Hematopoietic multipotent progenitor cell treated with erythropoietin and hydrocortisone succinate and interleukin-3 and kit ligand, for 17 days (in vitro differentiated cells): ENCODE data around the gene SLCO2A1.

Experiments
- DNase-seq: peaks from one replicate; pipeline ENCODE4 v3.0.0-alpha.2; 2015; ENCODE audit warnings: low spot score

The SLCO2A1 gene

GRCh38 chr3:133948996-133949395 is 80.7 kb downstream of the SLCO2A1 start:
- DNase-seq: no peak

DNA sequence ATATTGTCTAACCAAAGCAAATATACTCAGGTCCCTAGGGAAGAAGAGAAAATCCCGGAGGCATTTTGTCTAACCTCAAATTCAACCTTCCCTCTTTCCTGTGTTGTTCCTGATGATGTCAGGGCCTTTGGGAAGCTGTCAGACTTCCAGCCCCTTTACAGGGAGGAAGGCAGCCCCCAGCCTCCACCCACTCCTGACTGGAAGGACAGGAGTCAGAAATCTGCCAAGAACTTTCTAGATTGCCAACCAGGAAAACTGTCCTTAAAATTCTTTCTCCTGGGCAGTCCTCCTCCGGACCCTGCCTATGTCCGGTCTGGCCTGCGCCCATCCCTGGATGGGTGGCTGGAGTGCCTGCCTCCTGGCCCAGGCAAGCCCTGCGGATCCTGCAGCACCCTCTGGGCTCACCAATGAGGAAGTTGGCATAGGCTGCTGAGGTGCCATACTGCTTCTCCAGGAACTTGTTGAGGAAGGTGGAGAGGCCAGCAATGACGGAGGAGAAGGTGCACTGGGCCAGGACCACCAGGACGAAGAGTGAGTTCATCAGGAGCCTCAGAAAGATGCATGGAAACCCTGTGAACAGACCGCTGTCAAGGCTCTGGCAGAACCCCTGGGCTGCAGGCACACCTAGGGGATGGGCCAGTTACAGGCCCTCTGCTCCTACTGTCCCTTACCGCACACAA is 81.5 kb downstream of the SLCO2A1 start:
- DNase-seq: no peak

DNA sequence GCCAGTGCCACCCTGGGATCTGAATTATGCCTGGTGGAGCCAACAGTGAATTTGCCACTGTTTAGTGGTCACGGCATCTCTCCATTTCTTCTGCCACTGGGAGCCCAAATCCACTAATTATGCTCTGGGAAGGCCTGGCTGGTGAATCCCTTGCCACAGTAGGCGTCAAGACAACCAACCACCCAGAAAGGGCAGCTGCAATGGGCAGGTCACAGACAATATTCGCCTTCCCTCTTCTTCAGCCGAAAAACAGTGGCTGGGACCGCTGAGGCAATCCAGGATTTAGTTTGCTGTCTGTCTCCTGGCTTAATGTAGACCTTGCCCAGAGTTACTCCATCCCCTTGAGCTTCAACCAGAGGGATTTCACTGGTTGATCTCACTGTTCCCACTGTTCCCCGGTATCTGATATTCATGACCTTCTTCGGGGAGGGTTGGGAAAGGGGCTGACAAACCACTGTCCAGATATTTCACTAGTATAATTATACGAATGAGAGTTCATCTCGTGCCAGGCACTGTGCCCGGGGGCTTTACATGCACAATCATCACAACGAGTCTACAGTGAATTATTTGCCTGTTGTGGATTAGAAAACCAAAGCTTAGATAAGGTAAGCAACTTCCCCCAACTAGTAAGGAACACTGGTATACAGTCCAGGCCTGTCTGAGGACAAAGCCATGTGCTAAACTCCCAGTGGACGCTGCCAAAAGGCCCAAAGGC is 84.2 kb downstream of the SLCO2A1 start:
- DNase-seq: no peak

- DNase-seq: no peak
These were observed 84.9 kb downstream of the SLCO2A1 start for GRCh38 chr3:133944641-133945380.

DNA sequence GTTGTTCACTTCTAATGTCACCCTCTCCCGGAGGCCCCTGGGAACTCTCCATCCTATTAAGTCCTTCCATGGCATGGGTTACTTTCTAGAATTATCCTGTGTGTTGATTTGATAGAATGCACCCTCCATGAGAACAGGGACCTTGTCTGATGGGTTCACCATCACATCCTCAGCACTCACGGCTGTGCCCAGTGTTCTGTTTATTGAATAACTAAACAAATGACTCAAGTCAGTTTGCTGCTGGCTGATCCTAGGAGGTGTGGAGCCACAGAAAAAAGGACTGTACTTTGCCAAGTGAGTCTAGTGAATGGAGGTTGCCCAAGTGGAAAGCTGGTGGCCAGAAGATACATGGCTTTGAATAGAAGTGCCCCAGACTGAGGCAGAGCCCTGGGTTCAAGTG is 85.5 kb downstream of the SLCO2A1 start:
- DNase-seq: no peak

GRCh38 chr3:133943639-133944141 is 86.0 kb downstream of the SLCO2A1 start:
- DNase-seq: no peak

- no peak for DNase-seq
These were observed 86.6 kb downstream of the SLCO2A1 start for GRCh38 chr3:133943031-133943535.

DNA sequence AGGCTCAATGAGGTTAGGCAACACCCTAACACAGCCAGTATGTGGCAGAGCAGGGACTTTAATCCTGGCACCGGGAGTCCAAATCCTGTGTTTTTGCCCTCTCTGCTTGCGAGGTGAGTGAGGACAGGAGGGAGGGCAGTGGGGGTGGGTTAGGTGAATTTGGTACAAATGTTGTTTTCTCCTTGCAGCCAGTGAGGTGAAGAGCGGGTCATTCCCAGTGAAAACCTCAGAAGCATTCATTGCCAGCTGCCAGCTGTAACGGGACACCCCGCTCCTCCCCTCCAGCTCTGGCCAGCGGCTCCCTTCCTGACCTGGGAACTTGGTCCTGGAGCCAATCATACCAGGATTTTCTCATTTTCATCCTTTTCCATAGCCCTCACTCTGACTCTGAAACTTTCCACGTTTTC is 88.3 kb downstream of the SLCO2A1 start:
- DNase-seq: no peak

GRCh38 chr3:133940536-133940935 is 89.2 kb downstream of the SLCO2A1 start:
- DNase-seq: no peak

DNA sequence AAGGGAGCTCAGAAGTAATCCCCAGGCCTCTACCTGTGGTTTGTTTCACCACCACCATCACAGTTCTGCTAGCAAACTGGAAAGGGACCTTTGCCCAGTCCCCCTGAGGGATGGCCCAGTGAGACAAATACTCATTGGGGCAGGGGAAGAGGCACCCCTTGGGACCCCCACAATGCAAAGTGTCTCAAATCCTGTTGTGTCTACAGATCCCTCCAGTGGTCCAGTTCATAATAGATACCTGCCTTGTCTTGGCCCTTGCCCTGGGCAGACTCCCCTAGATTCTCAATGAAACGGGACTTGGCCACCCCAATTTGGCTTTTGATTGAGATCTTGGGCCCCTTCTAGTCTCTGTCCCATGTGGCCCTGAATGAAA is 90.3 kb downstream of the SLCO2A1 start:
- DNase-seq: no peak

DNA sequence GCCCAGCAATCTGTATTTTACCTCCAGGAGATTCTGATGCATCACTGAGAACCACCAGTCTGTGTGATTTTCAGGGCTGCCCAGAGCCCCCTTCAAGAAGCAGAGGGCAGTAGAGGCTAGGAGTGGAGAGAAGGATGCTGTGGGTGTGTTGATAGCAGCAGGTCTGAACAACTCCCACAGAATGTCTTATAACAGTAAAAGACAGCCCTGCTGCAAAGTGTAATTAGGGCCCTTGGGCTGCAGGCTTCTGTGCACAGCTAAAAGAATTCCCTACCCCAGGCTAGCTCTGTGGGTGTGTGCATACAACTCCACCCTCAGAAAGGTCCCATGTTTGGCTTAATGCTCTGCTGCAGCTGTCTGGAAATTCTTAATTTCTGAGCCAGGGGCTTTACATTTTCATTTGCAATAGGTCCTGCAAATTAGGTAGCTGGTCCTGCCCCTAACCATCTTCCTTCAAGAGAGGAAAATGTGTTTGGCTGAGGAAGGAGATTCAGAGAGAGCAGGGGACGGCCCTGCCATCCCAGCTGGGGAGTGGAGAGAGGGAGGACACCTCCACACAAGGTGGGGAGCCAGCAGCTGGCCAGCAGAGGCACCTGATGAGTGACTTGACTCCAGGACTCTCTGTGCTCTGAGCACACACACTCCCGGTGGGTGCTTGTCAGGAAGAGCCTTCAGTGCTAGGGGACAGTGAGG is 90.8 kb downstream of the SLCO2A1 start:
- DNase-seq: no peak

DNA sequence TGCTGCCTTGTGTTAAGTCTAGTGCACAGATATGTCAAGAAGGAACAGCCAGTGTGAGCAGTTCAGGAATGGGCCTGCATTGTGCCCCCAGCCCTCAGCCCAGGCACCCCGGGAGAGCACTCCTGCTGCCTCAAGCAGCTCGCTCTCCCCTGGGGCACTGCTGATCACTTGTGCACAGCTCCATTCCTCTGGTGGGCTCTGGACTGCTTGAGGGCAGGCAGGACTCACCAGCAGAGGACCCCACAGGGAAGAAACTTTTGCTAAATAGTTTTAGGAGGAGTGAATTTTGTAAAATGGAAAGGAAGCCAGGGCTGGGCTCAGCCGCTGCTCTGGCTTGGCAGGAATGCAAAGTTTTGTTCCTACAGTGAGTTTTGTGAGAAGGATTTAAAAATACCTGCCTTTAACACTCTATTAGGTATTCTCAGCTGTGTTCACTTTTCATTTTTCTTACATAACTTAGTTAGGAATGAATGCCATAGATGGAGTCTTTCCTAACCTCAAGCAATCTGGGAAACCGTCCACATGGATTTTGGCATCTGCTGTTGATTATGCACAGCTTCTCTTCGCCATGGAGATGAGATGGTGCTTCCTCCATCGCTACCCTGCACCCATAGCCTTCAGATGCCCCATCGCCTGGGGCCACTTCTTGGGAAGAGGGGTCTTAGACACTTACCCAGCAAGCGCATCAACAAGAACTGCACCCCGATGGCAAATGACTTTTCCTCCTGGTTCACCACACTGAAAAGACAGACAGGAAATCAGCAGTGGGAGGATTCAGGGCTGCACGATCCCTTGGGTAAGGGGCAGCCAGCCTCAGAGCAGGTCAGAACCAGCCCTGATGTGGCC is 91.7 kb downstream of the SLCO2A1 start:
- no peak for DNase-seq

DNA sequence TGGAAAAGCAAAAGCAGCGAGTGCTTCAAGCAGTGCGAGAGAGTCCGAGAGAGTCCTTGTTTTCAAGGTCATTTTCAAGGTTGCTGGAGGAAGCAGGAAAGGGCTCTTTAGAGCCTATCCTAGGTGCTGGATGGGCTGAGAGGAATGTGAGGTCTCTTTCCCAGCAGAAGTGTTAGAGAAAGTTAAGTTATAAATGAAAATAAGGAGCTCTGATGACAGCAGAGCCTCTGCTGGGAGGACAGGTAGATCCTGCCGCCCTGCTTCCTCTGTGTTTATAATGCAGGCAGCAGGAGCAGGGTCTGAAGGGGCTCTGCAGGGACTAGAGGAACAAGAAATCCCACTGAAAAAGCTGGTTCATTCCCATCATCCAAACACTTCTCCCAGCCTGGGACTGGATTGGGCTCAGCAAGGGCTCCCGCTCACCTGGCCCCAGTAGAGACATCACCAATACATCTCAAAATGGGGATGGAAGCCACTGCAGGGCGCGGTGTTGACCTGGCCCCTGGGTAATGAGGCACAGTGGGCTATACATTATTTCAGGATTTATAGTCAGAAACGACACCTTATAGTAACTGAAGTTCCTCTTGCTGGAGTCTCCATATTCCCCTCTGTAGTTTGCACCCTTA is 92.6 kb downstream of the SLCO2A1 start:
- no peak for DNase-seq

DNA sequence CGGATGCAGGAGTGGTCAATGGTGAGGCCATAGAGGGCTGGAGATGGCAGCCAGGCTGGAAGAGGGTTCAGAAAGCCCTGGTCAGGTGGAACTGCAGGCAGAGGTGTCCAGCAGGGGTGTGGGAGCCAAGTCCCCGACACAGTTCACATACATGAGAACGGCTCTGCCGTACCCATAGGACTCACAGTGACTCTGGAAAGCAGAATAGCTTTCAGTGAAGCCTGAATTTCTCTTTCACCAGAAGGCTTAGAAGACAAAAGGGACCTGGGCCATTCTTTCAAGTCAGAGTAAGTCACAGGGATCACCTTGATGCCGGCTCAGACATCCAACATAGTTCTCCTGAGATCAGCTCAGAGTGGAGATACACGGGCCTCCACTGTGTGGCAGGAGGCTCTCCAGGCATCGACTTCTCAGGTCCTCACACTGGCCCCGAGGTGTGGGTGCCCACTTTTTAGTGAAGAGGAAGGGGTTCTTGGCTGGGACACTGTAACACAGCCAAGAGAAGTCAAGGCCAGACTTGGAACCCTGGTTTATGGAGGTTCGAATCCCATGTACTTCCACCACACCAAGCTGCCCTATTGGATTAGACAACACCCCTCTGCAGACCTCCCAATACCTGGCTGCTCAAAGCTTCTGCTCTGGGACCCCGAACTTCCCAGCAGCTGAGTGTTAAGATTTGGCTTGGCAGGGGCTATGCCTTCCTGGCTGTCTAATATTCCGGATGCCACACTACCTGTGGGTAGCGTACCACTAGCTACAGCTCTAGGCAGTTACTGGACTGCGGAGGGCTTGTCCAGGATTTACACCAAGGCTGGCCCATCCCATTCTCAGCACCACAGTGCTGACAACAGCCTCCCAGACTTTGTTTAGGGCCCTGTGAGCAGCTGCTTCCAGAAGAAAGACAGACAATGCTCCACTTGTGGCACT is 93.6 kb downstream of the SLCO2A1 start:
- no peak for DNase-seq

- no peak for DNase-seq
These were observed 94.5 kb downstream of the SLCO2A1 start for GRCh38 chr3:133934996-133935842.

DNA sequence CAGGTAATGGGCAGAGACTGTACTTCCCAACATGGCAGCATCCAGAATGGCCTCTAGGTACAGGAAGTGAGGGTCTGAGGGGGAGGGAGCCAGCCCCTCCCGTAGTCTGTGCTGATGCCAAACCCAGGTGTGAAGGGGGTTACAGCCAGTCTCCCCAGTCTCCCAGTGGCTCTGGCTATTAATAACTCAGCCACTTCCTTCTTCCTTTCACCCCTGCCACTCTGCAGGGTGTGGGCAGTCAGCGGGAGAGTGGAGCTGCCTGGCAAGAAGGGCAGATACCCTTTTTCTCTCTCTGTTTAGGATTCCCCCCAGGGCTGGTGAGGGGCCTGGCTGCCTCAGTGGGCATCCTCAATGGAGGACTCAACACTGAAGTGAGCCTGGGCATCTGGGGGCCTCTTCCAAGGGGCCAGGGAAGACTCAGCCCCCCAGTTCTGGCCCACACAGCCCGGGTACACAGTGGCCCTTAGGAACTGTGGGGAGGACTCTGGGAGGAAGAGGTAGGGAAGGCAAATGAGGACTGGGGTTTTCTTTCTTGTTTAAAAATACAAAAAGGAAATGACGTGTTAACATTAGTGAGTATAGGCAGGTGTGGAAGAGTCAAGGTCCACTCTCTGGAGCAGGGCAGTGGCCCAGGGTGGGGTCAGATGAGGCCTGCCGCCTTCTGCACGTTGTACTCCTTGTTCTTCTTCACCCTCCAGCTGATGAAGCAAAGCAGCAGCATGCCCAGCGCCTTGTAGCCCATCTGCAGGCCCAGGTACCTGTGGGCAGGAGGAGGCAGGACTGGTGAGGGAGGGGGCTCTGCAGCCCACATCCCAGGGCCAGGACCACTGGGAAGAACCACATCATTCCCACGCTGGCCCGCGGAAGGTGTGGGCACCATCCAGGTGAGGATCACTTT is 95.4 kb downstream of the SLCO2A1 start:
- DNase-seq: no peak
